Activated naive CD4-positive, alpha-beta T cell treated with anti-CD3 and anti-CD28 coated beads, Interleukin-2, amount 50 U/mL, for 72 hours (primary cell): ENCODE results near the gene TLDC2. TPM values are rescaled to one million over a fixed set of nuclear protein-coding genes. Genes with fewer than 3 reads are reported as not detected.
A peak's percentile ranks its signal among the peaks of the same experiment; 100 is the strongest.
"Not testable (repeated sequence)": the region's sequence is repeated elsewhere in the genome, so short reads cannot be mapped to it uniquely, and the experiment has no call there.

Experiments used
- ATAC-seq, 2 donors: fragments of 150-1000 bp; cut with Tn5 transposase; 2 replicates each; pipeline ENCODE4 v1.10.0; 2021; ENCODE audit warnings: mild to moderate bottlenecking in 2 of 2, moderate library complexity in 2 of 2
- DNase-seq, 2 donors: peaks; one replicate each; pipeline ENCODE4 v3.0.0; 2021 to 2022; ENCODE audit warnings: low spot score in 2 of 2
- H3K27ac Mint-ChIP-seq, 2 donors: one replicate each; pipeline ENCODE4 v1.8.0; 2022; ENCODE audit warnings: mild to moderate bottlenecking in 2 of 2, mixed read lengths in 2 of 2
- H3K36me3 Mint-ChIP-seq, 2 donors: one replicate each; pipeline ENCODE4 v1.8.0; 2022; ENCODE audit warnings: mixed read lengths in 2 of 2
- H3K9me3 Mint-ChIP-seq, 2 donors: one replicate each; pipeline ENCODE4 v1.8.0; 2022; ENCODE audit warnings: mixed read lengths in 2 of 2
- total RNA-seq, 2 donors: library from RNA; stranded (reverse); gene quantifications; one replicate each; pipeline ENCODE4 v1.2.3, GENCODE V29; 2022

TLDC2 gene
- total RNA-seq: not detected

DNA sequence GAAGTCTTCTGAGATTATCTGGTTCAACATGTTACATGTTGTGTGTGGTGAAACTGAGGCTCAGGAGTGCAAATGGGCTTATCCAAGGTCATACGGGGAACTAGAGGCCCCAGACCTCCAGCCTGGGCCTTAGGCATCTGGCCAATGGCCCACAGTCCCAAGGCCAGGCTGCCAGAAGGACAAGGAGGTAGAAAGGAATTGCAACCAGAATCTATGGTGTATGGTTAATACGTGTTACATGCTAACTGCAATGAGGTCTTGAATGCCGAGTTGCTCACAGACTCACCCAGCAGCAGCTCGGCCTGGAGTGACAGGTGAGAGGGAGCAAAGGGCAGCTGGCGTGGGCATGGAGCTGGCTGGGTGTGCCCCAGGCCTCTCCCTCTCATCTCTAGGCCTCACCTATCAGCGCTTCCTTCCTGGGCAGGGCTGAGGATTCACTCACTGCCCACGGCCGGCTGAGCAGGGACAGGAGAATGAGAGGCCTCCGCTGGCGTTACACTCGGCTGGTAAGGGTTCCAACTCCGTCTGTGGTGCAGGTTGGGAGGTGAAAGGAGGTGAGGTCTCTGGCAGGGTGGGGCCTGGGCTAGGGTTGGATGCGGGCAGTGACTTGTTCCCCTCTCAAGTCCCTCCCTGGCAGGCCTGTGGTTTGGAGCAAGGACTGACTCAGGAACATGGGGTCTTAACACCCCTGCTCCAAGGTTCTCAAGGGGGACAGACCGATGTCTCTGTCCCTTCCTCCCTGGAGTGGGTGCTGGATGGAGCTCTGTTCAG lies at the start of gene TLDC2:
Gene TLDC2 (plus strand): TSS at position 437 of the 771 bp plus-strand sequence. CDS start 37 bp downstream, at position 474.
- peak within 1 kb of the TSS in 1 of 2 donors; percentile 53 for H3K27ac Mint-ChIP-seq
- H3K9me3 Mint-ChIP-seq: no peaks in the 10 kb centered on the region
- no peaks in the 10 kb centered on the region for H3K36me3 Mint-ChIP-seq
- ATAC-seq (no peak), DNase-seq (no peak)

DNA sequence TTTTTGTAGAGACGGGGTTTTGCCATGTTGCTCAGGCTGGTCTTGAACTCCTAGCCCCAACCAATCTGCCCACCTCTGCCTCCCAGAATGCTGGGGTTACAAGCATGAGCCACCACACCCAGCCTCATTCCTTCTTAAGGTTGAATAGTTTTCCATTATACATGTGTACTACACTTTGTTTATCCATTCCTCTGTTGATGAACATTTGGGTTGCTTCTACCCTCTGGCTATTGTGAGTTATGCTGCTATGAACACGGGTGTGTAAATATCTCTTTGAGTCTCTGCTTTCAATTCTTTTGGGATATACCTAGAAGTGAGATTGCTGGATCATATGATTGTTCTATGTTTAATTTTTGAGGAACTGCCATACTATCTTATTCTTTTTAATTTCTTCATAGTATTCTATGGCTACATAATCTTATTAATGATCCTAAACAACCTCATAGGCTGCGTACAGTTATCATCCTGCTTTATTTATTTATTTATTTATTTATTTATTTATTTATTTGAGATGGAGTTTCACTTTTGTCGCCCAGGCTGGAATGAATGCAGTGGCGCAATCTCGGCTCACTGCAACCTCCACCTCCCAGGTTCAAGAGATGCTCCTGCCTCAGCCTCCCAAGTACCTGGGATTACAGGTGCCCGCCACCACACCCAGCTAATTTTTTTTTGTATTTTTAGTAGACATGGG lies 49.2 kb upstream of the TLDC2 start:
- DNase-seq (no peak), ATAC-seq (no peak)
- Mint-ChIP-seq H3K27ac (no peak overlapping the region), H3K9me3 (no peaks in the 10 kb centered on the region), H3K36me3 (no peaks in the 10 kb centered on the region)

DNA sequence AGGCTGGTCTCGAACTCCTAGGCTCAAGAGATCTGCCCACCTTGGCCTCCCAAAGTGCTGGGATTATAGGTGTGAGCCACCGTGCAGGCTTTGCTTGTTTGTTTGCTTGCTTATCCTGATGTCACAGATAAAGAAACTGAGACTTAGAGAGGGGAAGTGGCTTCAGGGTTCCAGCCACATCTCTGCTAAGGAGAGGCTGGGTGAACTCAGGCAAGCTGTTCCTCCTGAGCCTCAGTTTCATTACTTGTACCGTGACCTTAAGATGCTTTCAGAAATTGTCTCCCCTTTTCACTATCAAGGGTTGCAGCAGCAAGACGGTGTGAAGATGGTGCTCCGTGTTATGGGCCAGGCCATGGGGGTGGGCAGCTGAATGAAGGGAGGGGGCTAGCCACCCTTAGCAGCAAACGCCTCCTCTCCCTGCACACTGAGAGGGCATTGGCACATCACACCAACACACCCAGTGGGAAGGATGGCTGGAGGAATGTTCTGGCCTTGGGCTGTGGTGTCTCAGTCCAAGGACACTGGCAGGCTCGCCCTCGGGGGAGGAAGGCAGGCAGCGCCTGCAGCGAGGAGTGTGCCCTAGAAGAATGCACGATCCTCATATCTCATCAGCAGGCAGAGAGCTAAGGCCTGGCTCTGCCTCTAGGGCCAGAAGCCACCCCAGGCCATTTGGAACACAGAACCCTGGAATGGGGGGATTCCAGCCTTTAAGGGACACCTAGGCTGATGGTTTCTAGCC lies 48.2 kb upstream of the TLDC2 start:
- DNase-seq: no peak
- Mint-ChIP-seq H3K9me3 (no peaks in the 10 kb centered on the region), H3K27ac (no peak overlapping the region), H3K36me3 (no peaks in the 10 kb centered on the region)
- no peak for ATAC-seq

DNA sequence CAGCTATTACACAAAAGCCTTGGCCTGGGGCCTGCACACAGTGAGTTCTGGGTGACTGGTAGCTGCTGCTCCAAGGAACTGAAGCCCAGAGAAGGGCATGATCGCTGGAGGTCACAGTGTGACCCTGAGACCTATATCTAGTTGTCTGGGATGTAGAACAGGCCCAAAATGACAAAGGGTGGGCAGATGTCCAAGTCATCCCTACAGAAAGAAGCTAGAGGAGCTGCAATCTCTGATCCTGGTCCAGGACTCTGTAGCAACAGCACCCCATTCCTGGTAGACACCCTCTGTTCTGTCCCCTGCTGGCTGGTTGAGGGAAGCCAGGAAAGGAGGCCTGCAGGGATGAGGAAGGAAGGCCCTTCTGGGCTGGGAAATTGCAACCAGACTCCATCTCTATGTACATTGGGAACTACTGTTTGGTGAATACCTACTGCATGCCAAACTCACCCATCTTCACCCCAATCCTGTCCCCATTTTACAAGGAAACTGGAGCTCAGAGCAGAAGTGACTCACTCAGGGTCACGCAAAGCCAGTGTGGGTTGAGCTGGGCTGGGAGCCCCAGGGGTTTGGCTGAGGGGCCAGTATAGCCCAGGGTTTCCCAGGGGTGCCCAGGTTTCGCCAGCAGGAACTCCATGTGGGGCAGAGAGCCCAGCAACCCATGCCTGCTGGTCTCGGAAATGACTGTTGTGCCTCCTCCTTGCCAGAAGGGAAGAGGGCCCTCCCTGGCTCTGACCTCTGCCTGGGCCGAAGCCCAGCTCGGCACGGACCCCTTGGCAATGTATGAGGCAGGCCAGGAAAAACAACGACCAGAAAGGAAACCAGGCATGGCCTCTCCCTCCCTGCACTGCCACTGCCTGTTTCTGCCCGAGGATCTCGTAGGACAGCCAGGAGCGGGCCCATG lies 44.9 kb upstream of the TLDC2 start:
- Mint-ChIP-seq H3K9me3 (no peaks in the 10 kb centered on the region), H3K27ac (peak overlapping the region; percentile 60 to 83), H3K36me3 (no peaks in the 10 kb centered on the region)
- ATAC-seq: no peak
- no peak for DNase-seq

DNA sequence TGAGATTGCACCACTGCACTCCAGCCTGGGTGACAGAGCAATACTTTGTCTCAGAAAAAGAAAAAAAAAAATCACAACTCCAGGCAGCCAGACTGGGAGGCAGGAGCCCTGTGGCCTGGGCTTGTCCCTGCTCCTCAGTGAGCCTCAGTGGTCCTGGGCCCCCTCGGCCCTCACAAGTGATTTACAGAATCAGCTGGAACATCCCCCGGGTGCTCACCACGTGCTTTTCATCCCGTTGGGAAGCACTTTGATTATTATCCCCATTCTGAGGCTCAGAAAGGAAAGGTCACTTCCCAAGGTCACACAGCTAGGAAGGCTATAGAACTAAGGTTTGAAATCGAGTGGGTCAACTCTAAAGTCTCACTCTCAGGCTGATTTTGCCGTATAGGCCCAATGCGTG lies 43.1 kb upstream of the TLDC2 start:
- Mint-ChIP-seq H3K9me3 (no peaks in the 10 kb centered on the region), H3K36me3 (no peaks in the 10 kb centered on the region), H3K27ac (peak overlapping the region in 1 of 2 donors; percentile 60)
- ATAC-seq (no peak), DNase-seq (no peak)

DNA sequence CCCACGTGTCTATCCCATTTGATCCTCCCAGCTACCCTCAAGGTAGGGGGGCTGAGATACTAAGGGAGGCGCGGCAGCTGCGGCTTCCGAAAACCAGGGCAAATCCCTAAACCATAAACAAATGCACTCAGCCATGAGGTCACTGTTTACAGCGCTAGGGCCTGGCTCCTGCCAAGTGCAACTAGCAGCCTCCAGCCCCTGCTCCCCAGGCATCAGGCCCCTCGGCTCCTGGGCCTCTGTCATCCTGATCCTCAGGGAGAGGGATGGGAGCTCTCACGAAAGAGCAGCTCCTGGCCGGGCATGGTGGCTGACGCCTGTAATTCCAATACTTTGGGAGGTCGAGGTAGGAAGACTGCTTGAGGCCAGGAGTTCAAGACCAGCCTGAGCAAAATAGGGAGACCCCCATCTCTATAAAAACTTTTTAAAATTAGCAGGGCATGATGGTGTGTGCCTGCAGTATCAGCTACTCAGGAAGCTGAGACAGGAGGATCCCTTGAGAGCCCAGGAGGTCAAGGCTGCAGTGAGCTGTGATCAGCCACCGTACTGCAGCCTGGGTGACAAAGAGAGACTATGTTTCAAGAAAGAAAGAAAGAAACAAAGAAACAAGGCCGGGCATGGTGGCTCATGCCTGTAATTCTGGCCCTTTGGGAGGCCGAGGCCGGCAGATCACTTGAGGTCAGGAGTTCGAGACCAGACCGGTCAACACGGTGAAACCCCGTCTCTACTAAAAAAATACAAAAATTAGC lies 42.5 kb upstream of the TLDC2 start:
- Mint-ChIP-seq H3K9me3 (no peaks in the 10 kb centered on the region), H3K27ac (peak overlapping the region in 1 of 2 donors; percentile 60), H3K36me3 (no peaks in the 10 kb centered on the region)
- DNase-seq (no peak), ATAC-seq (no peak)

DNA sequence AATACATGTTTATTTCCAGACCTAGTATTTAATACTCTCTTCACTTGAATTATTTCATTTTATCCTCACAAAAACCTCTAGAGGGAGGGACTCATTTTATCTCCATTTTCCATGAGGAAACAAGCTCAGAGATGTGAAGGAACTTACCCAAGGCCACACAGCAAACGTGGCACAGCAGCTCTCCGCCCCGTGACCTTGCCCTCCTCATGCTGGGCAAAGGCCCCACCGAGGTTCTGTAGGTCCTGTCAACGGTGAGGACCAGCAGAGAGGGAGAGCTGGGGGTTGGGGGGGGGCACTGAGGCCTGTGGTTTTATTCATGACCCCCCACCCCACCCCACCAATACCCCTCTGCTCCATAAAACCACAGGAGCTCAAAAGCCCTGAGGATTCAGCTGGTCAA lies 40.9 kb upstream of the TLDC2 start:
- ATAC-seq: peak in 1 of 2 donors; percentile 3
- H3K36me3 Mint-ChIP-seq: no peaks in the 10 kb centered on the region
- peak overlapping the region in 1 of 2 donors; percentile 95 for H3K27ac Mint-ChIP-seq
- H3K9me3 Mint-ChIP-seq: no peaks in the 10 kb centered on the region
- DNase-seq: no peak

DNA sequence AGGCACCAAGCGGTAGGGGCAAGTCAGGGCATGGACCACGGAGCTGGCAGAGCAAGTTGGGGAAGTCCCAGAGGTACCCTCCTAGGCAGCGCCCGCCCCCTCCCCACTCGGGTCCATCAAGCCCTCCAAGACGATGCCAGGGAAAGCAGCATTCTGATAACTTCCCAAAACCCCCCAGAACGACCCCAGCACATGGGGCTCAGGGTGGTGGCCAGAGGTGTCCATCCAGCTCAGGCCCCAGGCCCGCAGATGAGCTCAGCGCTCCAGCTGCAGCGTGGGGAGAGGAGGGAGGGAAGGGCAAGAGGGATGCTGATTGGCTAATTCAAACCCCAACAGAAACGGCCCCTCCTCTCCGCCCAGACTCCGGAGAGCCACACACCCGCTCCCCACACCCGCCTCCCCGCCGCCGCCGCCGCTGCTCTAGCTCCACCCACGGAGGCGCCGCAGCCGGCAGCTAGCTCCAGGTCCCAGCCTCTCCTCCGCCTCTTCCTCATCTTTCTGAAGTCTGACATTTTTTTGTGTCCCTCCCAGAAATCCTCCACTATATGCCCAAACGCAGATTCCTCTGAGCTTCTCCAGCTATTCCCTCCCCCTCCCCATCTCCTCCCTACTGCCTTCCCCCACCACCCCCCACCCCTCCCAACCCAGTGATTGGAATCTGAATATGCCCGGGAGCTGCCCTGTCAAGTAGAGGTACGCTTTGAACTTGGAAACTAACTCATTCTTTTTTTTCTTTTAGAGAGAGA lies 40.3 kb upstream of the TLDC2 start:
- H3K27ac Mint-ChIP-seq: peak overlapping the region; percentile 91 to 95

DNA sequence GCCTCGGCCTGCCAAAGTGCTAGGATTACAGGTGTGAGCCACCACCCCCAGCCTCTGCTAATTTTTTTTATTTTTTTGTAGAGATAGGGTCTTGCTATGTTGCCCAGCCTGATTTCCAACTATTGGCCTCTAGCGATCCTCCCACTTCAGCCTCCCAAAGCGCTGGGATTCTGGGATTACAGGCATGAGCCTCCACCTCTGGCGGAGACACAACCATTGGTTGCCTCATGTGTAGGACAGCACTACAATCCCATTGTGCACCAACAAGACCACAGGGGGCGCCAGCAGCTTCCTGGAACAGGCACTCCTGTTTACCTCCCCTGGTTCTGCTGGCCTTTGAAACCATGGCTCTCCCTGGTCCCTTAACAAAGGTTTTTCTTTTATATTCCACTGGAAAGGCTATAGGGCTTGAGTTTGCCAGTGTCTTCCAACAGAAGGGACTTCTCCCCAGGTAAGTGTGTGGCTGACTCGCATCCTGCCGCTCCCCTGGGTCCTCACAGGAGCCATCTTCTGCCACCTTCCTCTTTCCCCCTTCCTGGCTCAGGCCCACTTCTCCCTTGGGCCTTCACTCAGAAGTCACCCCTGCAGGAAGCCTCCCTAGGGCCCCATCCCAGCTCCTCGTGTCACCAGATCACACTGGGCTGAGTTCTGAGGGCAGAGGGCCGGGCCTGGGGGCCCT lies 39.2 kb upstream of the TLDC2 start:
- Mint-ChIP-seq H3K27ac (peak overlapping the region; percentile 79 to 95), H3K9me3 (no peaks in the 10 kb centered on the region), H3K36me3 (no peaks in the 10 kb centered on the region)
- ATAC-seq (peak; percentile 21 to 50), DNase-seq (peak; percentile 67 to 83)

More for the DNA sequence above, 40.3 kb upstream of the TLDC2 start:
- peak; percentile 95 to 98 for ATAC-seq
- Mint-ChIP-seq H3K36me3 (no peaks in the 10 kb centered on the region), H3K9me3 (no peaks in the 10 kb centered on the region)
- peak; percentile 84 to 90 for DNase-seq

DNA sequence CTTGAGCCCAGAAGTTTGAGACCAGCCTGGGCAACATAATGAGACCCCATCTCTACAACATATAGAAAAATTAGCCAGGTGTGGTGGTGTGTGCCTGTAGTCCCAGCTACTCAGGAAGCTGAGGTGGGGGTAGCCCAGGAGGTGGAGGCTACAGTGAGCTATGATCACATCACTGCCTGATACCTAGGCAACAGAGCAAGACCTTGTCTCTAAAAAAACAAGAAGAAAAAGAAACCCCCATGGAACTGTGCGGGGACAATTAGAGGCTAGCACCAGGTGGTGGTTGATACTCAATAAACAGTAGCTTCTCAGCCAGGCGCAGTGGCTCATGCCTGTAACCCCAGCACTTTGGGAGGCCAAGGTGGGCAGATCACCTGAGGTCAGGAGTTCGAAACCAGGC lies 37.6 kb upstream of the TLDC2 start:
- not testable (repeated sequence) for H3K9me3 Mint-ChIP-seq, DNase-seq, H3K36me3 Mint-ChIP-seq, ATAC-seq
- H3K27ac Mint-ChIP-seq: peak overlapping the region in 1 of 2 donors; percentile 16

DNA sequence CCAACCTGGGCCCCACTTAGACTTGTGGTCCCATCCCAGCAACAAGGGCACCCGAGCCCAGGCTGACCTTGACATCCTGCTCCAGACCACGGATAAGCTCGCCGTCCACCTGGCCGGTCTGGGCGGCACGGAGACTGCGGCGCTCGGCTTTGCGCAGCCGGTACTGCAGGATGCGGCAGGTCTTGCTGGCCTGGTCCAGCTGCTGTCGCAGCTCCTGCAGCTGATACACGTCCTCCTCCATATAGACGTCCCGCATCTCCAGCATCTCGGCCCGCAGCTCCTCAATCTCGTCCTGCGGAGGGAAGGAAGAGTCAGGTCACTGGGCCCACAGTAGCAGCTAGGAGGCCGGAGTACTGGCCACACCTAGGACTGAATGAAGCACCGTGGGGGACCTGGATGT lies 36.8 kb upstream of the TLDC2 start:
- DNase-seq (no peak), ATAC-seq (no peak)
- Mint-ChIP-seq H3K9me3 (no peaks in the 10 kb centered on the region), H3K36me3 (no peaks in the 10 kb centered on the region), H3K27ac (no peak overlapping the region)

DNA sequence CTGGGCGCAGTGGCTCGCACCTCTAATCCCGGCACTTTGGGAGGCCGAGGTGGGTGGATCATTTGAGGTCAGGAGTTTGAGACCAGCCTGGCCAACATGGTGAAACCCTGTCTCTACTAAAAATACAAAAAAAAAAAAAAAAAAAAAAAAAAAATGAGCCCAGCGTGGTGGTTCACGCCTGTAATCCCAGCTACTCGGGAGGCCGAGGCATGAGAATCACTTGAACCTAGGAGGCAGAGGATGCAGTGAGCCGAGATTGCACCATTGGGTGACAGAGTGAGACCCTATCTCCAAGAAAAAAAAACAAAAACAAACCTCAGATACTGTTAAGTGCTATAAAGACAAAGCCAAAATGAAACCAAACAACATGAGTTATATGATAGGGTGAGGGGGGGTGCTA lies 34.9 kb upstream of the TLDC2 start:
- not testable (repeated sequence) for ATAC-seq, H3K9me3 Mint-ChIP-seq, H3K27ac Mint-ChIP-seq, DNase-seq, H3K36me3 Mint-ChIP-seq

DNA sequence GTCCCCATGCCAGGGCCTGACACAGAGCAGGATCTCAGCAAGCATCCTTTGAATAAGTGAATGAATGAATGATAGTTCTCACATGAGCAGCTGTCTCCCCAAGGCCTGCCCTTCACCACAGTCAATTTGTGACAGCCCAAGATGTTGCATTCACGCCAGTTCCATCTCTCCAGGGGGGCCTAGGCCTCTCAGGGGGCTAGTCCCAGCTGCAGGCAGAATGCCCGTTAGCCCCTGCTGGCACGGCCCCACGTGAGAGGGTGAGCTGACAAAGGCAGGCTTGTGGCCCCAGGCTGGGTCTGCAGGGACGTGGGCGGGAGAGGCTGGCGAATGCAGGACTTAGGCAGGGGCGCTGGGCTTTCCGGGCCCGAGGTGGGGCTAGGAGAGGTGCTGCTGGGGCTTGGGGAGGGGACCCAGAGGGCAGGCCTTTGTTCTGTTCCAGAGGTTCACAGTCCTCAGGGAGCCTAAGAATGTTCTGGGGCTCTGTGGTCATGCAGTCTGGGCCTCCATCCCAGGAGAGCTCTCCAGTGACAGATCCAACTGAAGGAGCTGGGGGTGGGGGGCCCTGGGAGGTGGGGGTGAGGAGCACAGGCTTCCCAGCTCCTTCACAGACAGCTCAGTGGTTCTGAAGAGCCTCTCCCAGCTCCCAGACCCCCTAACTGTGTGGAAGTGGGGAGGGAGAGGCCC lies 30.5 kb upstream of the TLDC2 start:
- DNase-seq (no peak), ATAC-seq (no peak)
- Mint-ChIP-seq H3K27ac (peak overlapping the region in 1 of 2 donors; percentile 34), H3K36me3 (no peaks in the 10 kb centered on the region), H3K9me3 (no peaks in the 10 kb centered on the region)

DNA sequence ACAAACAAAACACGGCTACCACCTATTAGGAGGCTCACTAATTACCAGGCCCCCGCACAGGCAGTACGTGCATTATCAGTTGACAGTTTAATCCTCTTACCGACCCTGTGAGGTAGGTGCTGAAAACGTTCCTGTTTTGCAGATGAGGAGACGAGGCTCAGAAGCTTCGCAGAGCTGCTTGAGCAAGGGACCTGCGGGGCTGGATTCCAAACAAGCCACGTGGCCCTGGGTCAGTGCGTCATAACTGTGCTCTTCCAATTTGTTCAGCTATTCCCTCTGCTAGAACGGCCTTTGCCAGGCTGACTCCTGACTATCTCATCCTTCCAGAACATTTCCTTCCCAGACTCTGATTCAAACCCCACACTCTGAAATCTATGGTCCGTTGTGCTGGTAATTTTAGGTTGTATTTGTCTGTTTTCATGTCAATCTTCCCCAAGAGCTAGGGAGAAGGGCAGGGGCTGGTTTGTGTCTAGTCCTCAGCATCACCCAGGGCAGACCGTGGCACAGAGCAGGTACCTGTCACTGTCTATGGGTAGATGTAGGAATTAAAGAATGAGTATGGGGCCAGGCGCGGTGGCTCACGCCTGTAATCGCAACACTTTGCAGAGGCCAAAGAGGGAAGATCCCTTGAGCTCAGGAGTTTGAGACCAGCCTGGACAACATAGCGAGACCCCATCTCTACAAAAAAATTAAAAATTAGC lies 28.8 kb upstream of the TLDC2 start:
- Mint-ChIP-seq H3K9me3 (no peaks in the 10 kb centered on the region), H3K36me3 (no peaks in the 10 kb centered on the region), H3K27ac (no peak overlapping the region)
- no peak for ATAC-seq
- DNase-seq: no peak
